Neural cell (in vitro differentiated cells): ENCODE data around the gene TSPAN31. TPM values are rescaled to one million over a fixed set of nuclear protein-coding genes. Genes with fewer than 3 reads are reported as not detected.

ENCODE experiments used
- H2AFZ ChIP-seq: fragments of 200-600, 300-800 bp; sonication (generic), shearing (Covaris generic); 2 replicates; pipeline ENCODE4 v1.6.0; 2014; ENCODE audit warnings: low read depth, mild to moderate bottlenecking, antibody characterized with exemption, low read length, moderate library complexity
- H3F3A ChIP-seq: fragments of 200-600 bp; shearing (Covaris generic); 2 replicates; pipeline ENCODE4 v1.6.1; 2016; ENCODE audit warnings: mild to moderate bottlenecking, moderate library complexity, mixed read lengths, antibody characterized with exemption, low read length; ENCODE audit not compliant: insufficient read depth, poor library complexity, severe bottlenecking
- H3K27ac ChIP-seq: fragments of 200-600, 300-800 bp; sonication (generic), shearing (Covaris generic); 2 replicates; pipeline ENCODE4 v1.5.1; 2014; ENCODE audit warnings: mild to moderate bottlenecking, low read length, moderate library complexity
- H3K27me3 ChIP-seq: fragments of 300-800, 200-600 bp; sonication (generic), shearing (Covaris generic); 2 replicates; pipeline ENCODE4 v1.6.0; 2014; ENCODE audit warnings: mild to moderate bottlenecking, low read depth, low read length, moderate library complexity; ENCODE audit not compliant: insufficient read depth
- H3K36me3 ChIP-seq: fragments of 300-800, 200-600 bp; sonication (generic), shearing (Covaris generic); 2 replicates; pipeline ENCODE4 v1.5.1; 2014; ENCODE audit warnings: mild to moderate bottlenecking, antibody characterized with exemption, low read length, moderate library complexity; ENCODE audit not compliant: insufficient read depth
- H3K4me2 ChIP-seq: fragments of 300-800, 200-600 bp; sonication (generic), shearing (Covaris generic); 2 replicates; pipeline ENCODE4 v1.6.0; 2014; ENCODE audit warnings: mild to moderate bottlenecking, low read length
- H3K4me3 ChIP-seq: fragments of 300-800, 200-600 bp; sonication (generic), shearing (Covaris generic); 2 replicates; pipeline ENCODE4 v1.5.1; 2014; ENCODE audit warnings: mild to moderate bottlenecking, low read length, moderate library complexity
- H3K79me2 ChIP-seq: fragments of 200-600 bp; shearing (Covaris generic); replicated peaks from 2 replicates; pipeline ENCODE4 v1.6.0; 2014; ENCODE audit warnings: mild to moderate bottlenecking, low read length, moderate library complexity; ENCODE audit not compliant: insufficient read depth
- H3K9ac ChIP-seq: fragments of 300-800, 200-600 bp; sonication (generic), shearing (Covaris generic); 2 replicates; pipeline ENCODE4 v1.6.1; 2016; ENCODE audit warnings: mild to moderate bottlenecking, low read length, mixed read lengths
- H3K9me2 ChIP-seq: fragments of 200-600 bp; shearing (Covaris generic); 2 replicates; pipeline ENCODE4 v1.6.1; 2016; ENCODE audit warnings: mild to moderate bottlenecking, low read length, mixed read lengths; ENCODE audit not compliant: insufficient read depth
- H3K9me3 ChIP-seq: fragments of 200-600, 300-800 bp; sonication (generic), shearing (Covaris generic); 2 replicates; pipeline ENCODE4 v1.6.1; 2016; ENCODE audit warnings: mild to moderate bottlenecking, mixed run types, low read length, moderate library complexity, mixed read lengths
- H4K20me1 ChIP-seq: fragments of 200-600 bp; shearing (Covaris generic); 2 replicates; pipeline ENCODE4 v1.6.1; 2016; ENCODE audit warnings: mild to moderate bottlenecking, mixed run types; ENCODE audit not compliant: insufficient read depth
- EP300 ChIP-seq: fragments of 450-650 bp; conservative IDR thresholded peaks from 2 replicates; pipeline ENCODE4 v1.6.1; 2014; ENCODE audit warnings: antibody characterized with exemption, mild to moderate bottlenecking, moderate library complexity; ENCODE audit not compliant: poor library complexity, severe bottlenecking
- EZH2 ChIP-seq: fragments of 200-600, 300-800 bp; shearing (Covaris generic), sonication (generic); IDR thresholded peaks from 2 replicates; pipeline ENCODE4 v1.6.1; 2014; ENCODE audit warnings: antibody characterized with exemption, low read length, borderline replicate concordance, mild to moderate bottlenecking; ENCODE audit not compliant: insufficient read depth, poor library complexity, severe bottlenecking
- MXI1 ChIP-seq: fragments of 450-650 bp; conservative IDR thresholded peaks from 2 replicates; pipeline ENCODE4 v1.6.1; 2014; ENCODE audit warnings: antibody characterized with exemption, mild to moderate bottlenecking; ENCODE audit not compliant: poor library complexity, severe bottlenecking
- POLR2AphosphoS5 ChIP-seq: IDR thresholded peaks from 2 replicates; pipeline ENCODE4 v1.6.1; 2012
- RAD21 ChIP-seq: fragments of 450-650 bp; conservative IDR thresholded peaks from 2 replicates; pipeline ENCODE4 v1.6.1; 2014; ENCODE audit warnings: antibody characterized with exemption, mild to moderate bottlenecking, moderate library complexity
- REST ChIP-seq: IDR thresholded peaks from 2 replicates; pipeline ENCODE4 v1.6.1; 2012; ENCODE audit warnings: borderline replicate concordance
- SMC3 ChIP-seq: fragments of 450-650 bp; conservative IDR thresholded peaks from 2 replicates; pipeline ENCODE4 v1.6.1; 2014; ENCODE audit warnings: antibody characterized with exemption, mild to moderate bottlenecking, moderate library complexity; ENCODE audit not compliant: poor library complexity
- TAF1 ChIP-seq: IDR thresholded peaks from 2 replicates; pipeline ENCODE4 v1.6.1; 2012; ENCODE audit warnings: low read depth
- polyA plus RNA-seq: library from polyadenylated mRNA; depleted of rRNA; stranded (reverse); fragments of >200 nt; gene quantifications from 2 replicates; pipeline ENCODE4 v1.2.3, GENCODE V29; 2014
- TF ChIP-seq, protein P1 (sequence below): fragments of 450-650 bp; IDR thresholded peaks from 2 replicates; pipeline ENCODE4 v1.5.1; 2014; ENCODE audit warnings: antibody characterized with exemption, mild to moderate bottlenecking, moderate library complexity; ENCODE audit not compliant: poor library complexity, severe bottlenecking

Gene TSPAN31
- polyA plus RNA-seq, 1 donor from 2014 or later, result 85.3 TPM

- no peak for TF ChIP-seq SMC3
- H3K27me3 ChIP-seq, result no peaks in the 10 kb centered on the region
- no peaks in the 10 kb centered on the region for H3F3A ChIP-seq
- H3K27ac ChIP-seq, result no peak overlapping the region
- no peak overlapping the region for H2AFZ ChIP-seq
- H3K79me2 ChIP-seq, result no peaks in the 10 kb centered on the region
- H4K20me1 ChIP-seq, result no peaks in the 10 kb centered on the region
- H3K9me3 ChIP-seq, result no peaks in the 10 kb centered on the region
- H3K4me2 ChIP-seq, result no peak overlapping the region
- H3K9me2 ChIP-seq, result no peaks in the 10 kb centered on the region
- H3K9ac ChIP-seq, result no peak overlapping the region
- peaks cover 3% of the 10 kb centered on the region for H3K36me3 ChIP-seq
- no peak overlapping the region for H3K4me3 ChIP-seq
Measured at GRCh38 chr12:57715786-57716185, 29.1 kb upstream of the TSPAN31 start.

GRCh38 chr12:57716305-57716704, 28.5 kb upstream of the TSPAN31 start:
- Histone ChIP-seq H4K20me1 (no peaks in the 10 kb centered on the region), H3K36me3 (peaks cover 3% of the 10 kb centered on the region)
- TF ChIP-seq EZH2 (no peak), TAF1 (no peak), SMC3 (no peak), REST (no peak), RAD21 (no peak), POLR2AphosphoS5 (no peak), EP300 (no peak), MXI1 (no peak)
- TF ChIP-seq, protein P1, sequence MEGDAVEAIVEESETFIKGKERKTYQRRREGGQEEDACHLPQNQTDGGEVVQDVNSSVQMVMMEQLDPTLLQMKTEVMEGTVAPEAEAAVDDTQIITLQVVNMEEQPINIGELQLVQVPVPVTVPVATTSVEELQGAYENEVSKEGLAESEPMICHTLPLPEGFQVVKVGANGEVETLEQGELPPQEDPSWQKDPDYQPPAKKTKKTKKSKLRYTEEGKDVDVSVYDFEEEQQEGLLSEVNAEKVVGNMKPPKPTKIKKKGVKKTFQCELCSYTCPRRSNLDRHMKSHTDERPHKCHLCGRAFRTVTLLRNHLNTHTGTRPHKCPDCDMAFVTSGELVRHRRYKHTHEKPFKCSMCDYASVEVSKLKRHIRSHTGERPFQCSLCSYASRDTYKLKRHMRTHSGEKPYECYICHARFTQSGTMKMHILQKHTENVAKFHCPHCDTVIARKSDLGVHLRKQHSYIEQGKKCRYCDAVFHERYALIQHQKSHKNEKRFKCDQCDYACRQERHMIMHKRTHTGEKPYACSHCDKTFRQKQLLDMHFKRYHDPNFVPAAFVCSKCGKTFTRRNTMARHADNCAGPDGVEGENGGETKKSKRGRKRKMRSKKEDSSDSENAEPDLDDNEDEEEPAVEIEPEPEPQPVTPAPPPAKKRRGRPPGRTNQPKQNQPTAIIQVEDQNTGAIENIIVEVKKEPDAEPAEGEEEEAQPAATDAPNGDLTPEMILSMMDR, result no peak

DNA sequence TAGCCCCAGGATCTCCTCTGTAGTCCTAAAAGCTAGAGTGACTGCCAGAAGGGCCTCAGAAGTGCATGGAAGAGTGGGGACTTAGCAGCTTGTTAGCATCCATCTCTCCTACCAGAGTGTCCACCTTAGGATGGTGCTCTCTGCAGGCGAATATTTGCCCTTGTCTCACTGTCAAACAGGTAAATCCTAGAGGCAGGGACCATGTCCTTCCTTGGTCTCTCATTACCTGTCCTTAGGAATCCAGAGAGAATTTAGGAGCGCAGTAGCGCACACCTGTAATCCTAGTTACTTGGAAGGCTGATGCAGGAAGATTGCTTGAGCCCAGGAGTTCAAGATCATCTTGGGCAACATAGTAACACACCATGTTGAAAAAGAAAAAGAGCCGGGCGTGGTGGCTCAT, 27.7 kb upstream of the TSPAN31 start:
- no peaks in the 10 kb centered on the region for H3K79me2 ChIP-seq
- H3K36me3 ChIP-seq, result no peaks in the 10 kb centered on the region
- no peak overlapping the region for H3K9ac ChIP-seq
- TF ChIP-seq EZH2 (no peak), REST (no peak), RAD21 (no peak), TAF1 (no peak), EP300 (no peak)
- TF ChIP-seq, protein P1, result no peak
- H2AFZ ChIP-seq, result no peak overlapping the region
- no peaks in the 10 kb centered on the region for H3K27me3 ChIP-seq
- H3K4me3 ChIP-seq, result no peak overlapping the region
- H3K27ac ChIP-seq, result no peak overlapping the region
- H3K9me3 ChIP-seq, result no peaks in the 10 kb centered on the region
- no peaks in the 10 kb centered on the region for H3F3A ChIP-seq
- H4K20me1 ChIP-seq, result no peaks in the 10 kb centered on the region
- H3K4me2 ChIP-seq, result no peak overlapping the region
- no peaks in the 10 kb centered on the region for H3K9me2 ChIP-seq

More at GRCh38 chr12:57716305-57716704, 28.5 kb upstream of the TSPAN31 start:
- H3K27me3 ChIP-seq, result no peaks in the 10 kb centered on the region
- no peak overlapping the region for H3K4me2 ChIP-seq
- H3K27ac ChIP-seq, result no peak overlapping the region
- no peak overlapping the region for H3K4me3 ChIP-seq
- H3K79me2 ChIP-seq, result no peaks in the 10 kb centered on the region
- no peaks in the 10 kb centered on the region for H3K9me3 ChIP-seq
- no peak overlapping the region for H3K9ac ChIP-seq
- H3F3A ChIP-seq, result no peaks in the 10 kb centered on the region
- no peak overlapping the region for H2AFZ ChIP-seq
- H3K9me2 ChIP-seq, result no peaks in the 10 kb centered on the region
